GM12875 (cell line): ENCODE measurements around the gene CSNK2B.

Source experiments
- H3K4me3 ChIP-seq: one replicate; pipeline ENCODE4 v1.5.1; 2011; ENCODE audit warnings: low read depth, low read length, control low read depth
- TF ChIP-seq, protein P1 (sequence below): IDR thresholded peaks from 2 replicates; pipeline ENCODE4 v1.5.1; 2011; ENCODE audit warnings: low read depth, mild to moderate bottlenecking, control low read depth, inconsistent platforms, low read length, moderate library complexity, borderline replicate concordance; ENCODE audit not compliant: insufficient read depth

The CSNK2B gene

GRCh38 chr6:31631681-31632278 lies 34.1 kb upstream of the CSNK2B start:
- H3K4me3 ChIP-seq, result no peak overlapping the region
- TF ChIP-seq, protein P1, sequence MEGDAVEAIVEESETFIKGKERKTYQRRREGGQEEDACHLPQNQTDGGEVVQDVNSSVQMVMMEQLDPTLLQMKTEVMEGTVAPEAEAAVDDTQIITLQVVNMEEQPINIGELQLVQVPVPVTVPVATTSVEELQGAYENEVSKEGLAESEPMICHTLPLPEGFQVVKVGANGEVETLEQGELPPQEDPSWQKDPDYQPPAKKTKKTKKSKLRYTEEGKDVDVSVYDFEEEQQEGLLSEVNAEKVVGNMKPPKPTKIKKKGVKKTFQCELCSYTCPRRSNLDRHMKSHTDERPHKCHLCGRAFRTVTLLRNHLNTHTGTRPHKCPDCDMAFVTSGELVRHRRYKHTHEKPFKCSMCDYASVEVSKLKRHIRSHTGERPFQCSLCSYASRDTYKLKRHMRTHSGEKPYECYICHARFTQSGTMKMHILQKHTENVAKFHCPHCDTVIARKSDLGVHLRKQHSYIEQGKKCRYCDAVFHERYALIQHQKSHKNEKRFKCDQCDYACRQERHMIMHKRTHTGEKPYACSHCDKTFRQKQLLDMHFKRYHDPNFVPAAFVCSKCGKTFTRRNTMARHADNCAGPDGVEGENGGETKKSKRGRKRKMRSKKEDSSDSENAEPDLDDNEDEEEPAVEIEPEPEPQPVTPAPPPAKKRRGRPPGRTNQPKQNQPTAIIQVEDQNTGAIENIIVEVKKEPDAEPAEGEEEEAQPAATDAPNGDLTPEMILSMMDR, result no peak

- TF ChIP-seq, protein P1, result no peak
- no peak overlapping the region for H3K4me3 ChIP-seq
These were observed 33.5 kb upstream of the CSNK2B start for GRCh38 chr6:31632279-31632946.

- TF ChIP-seq, protein P1, result no peak
- H3K4me3 ChIP-seq, result no peak overlapping the region
These were observed 32.4 kb upstream of the CSNK2B start for GRCh38 chr6:31633447-31633846.

DNA sequence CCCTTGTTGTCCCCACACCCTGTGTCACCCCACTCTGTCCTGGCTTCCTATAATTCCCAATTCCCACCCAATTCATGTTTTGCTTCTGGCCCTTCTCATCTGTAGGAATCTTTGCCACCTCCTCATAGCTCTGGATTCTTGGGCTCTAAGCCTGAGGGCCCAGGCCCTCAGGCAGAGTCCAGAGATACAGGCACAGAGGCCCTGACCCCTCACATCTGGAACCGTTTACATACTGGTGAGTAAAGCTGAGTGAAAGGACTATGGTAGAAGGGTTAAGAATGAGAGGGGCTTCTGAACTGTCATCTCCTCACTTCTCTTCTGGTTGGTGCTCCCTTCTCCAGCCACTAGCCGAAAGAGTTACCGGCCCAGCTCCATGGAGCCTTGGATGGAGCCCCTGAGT lies 31.7 kb upstream of the CSNK2B start:
- no peak overlapping the region for H3K4me3 ChIP-seq
- TF ChIP-seq, protein P1, result no peak

- TF ChIP-seq, protein P1, result no peak
- no peak overlapping the region for H3K4me3 ChIP-seq
These were observed 30.8 kb upstream of the CSNK2B start for GRCh38 chr6:31634969-31635575.

DNA sequence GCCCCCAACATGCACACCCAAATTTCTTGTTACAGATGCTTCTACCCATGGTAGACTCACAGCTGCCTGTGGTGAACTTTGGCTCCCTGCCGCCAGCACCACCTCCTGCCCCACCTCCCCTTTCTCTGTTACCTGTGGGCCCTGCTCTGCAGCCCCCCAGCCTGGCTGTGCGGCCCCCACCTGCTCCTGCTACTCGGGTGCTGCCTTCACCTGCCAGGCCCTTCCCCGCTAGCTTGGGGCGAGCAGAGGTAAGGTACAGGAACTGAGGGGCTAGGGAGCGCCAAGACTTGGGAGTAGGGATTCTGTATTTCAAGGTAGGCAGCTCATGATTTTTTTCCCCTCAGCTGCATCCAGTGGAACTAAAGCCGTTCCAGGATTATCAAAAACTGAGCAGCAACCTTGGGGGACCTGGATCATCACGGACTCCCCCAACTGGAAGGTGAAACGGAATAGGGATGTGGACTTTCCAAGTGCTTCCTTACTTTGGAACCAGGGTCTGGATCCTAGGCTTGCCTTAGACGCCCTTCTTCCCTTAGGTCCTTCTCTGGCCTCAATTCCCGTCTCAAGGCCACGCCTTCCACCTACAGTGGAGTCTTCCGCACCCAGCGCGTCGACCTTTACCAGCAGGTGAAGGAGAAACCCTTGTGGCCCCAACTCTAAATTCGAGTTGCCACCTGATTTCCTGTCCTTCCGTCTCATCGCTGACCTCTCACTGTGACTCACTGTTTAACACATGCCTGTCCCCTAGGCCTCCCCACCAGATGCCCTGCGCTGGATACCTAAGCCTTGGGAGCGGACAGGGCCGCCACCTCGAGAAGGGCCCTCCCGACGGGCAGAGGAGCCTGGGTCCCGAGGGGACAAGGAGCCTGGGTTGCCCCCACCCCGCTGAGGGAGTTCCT lies 28.9 kb upstream of the CSNK2B start:
- no peak overlapping the region for H3K4me3 ChIP-seq
- TF ChIP-seq, protein P1, result no peak
